Panc1 (cell line): ENCODE results near the gene ECHDC3. TPM values are rescaled to one million over a fixed set of nuclear protein-coding genes. Genes with fewer than 3 reads are reported as not detected.

Experiments
- ATAC-seq: fragments of 200-7000 bp; cut with Tn5 transposase; 2 replicates; pipeline ENCODE4 v1.9.1; 2020; ENCODE audit warnings: mild to moderate bottlenecking, moderate library complexity
- BruUV-seq: library from RNA; stranded (reverse); fragments of 400-500 nt; replicated peaks from 2 replicates; lab custom pipeline; 2021; lab: Mats Ljungman, UMichigan
- CTCF ChIA-PET: fragments of 300-600 bp; sonication (Branson Sonifier 250); formaldehyde crosslinking; loops from one replicate; lab custom pipeline; 2022; ENCODE audit warnings: antibody characterized with exemption; lab: Charles Lee
- POLR2A ChIA-PET: fragments of 300-600 bp; sonication (Branson Sonifier 250); formaldehyde crosslinking; loops from one replicate; lab custom pipeline; 2022; ENCODE audit warnings: antibody characterized with exemption; lab: Charles Lee
- DNase-seq: peaks from one replicate; pipeline ENCODE4 v3.0.0-alpha.2; 2010; ENCODE audit warnings: low read depth, low spot score
- H3K27ac ChIP-seq: 2 replicates; pipeline ENCODE4 v1.5.1; 2011; ENCODE audit warnings: mild to moderate bottlenecking, low read length, inconsistent platforms
- H3K27me3 ChIP-seq: fragments of 200-500 bp; sonication (Bioruptor generic); 2 replicates; pipeline ENCODE4 v1.6.0; 2014; ENCODE audit warnings: low read length, inconsistent platforms; ENCODE audit not compliant: control insufficient read depth, insufficient read depth
- H3K36me3 ChIP-seq: fragments of 200-500 bp; sonication (Bioruptor generic); 2 replicates; pipeline ENCODE4 v1.5.1; 2014; ENCODE audit warnings: inconsistent platforms, mild to moderate bottlenecking, low read length, moderate library complexity; ENCODE audit not compliant: control insufficient read depth, insufficient read depth
- H3K4me1 ChIP-seq: 2 replicates; pipeline ENCODE4 v1.5.1; 2011; ENCODE audit warnings: inconsistent platforms, mild to moderate bottlenecking, low read length, moderate library complexity; ENCODE audit not compliant: control insufficient read depth, insufficient read depth
- H3K4me3 ChIP-seq, 2 experiments: 2 replicates each; pipeline ENCODE4 v1.5.1; 2011 to 2012; ENCODE audit warnings: low read depth in 2 of 2, low read length in 2 of 2, mild to moderate bottlenecking in 2 of 2, inconsistent platforms in 1 of 2, moderate library complexity in 1 of 2
- H3K9me3 ChIP-seq: fragments of 200-500 bp; sonication (Bioruptor generic); 2 replicates; pipeline ENCODE4 v1.5.1; 2014; ENCODE audit warnings: low read depth, mild to moderate bottlenecking, inconsistent platforms, low read length, moderate library complexity; ENCODE audit not compliant: control insufficient read depth, insufficient read depth
- POLR2AphosphoS5 ChIP-seq: IDR thresholded peaks from 2 replicates; pipeline ENCODE4 v1.6.1; 2012; ENCODE audit warnings: mild to moderate bottlenecking, low read depth, low read length, moderate library complexity
- SIN3A ChIP-seq: IDR thresholded peaks from 2 replicates; pipeline ENCODE4 v1.6.1; 2012; ENCODE audit warnings: low read depth, mild to moderate bottlenecking, low read length, moderate library complexity, borderline replicate concordance; ENCODE audit not compliant: insufficient read depth
- TCF7L2 ChIP-seq: IDR thresholded peaks from 2 replicates; pipeline ENCODE4 v1.6.1; 2011; ENCODE audit warnings: mild to moderate bottlenecking, low read depth, low read length, inconsistent platforms
- in situ Hi-C: cut with HindIII; loops from 2 replicates; pipeline ENCODE4 v1.10.0; 2016; ENCODE audit warnings: low sequenced_read_pairs, low pct_unique_long_range_greater_than_20kb
- intact Hi-C: fragments of 100-400 bp; cut with micrococcal nuclease; formaldehyde crosslinking; loops from one replicate; pipeline ENCODE4 v1.10.0; 2022; ENCODE audit not compliant: unreplicated experiment
- total RNA-seq: library from RNA; stranded (reverse); gene quantifications from one replicate; pipeline ENCODE4 v1.2.1, GENCODE V29; 2021; ENCODE audit not compliant: unreplicated experiment
- TF ChIP-seq, protein P1 (sequence below): fragments of 450-650 bp; IDR thresholded peaks from 2 replicates; pipeline ENCODE4 v1.5.1; 2017; ENCODE audit warnings: mild to moderate bottlenecking
- TF ChIP-seq, protein P2 (sequence below), 2 experiments: IDR thresholded peaks; 2 replicates each; pipeline ENCODE4 v1.6.1; 2011 to 2012; ENCODE audit warnings: low read depth in 2 of 2, control low read depth in 1 of 2, low read length in 1 of 2, mild to moderate bottlenecking in 1 of 2, moderate library complexity in 1 of 2; ENCODE audit not compliant: insufficient read depth in 1 of 2

ECHDC3 gene
- total RNA-seq, 1 experiment from 2014 or later: 5.8 TPM

DNA sequence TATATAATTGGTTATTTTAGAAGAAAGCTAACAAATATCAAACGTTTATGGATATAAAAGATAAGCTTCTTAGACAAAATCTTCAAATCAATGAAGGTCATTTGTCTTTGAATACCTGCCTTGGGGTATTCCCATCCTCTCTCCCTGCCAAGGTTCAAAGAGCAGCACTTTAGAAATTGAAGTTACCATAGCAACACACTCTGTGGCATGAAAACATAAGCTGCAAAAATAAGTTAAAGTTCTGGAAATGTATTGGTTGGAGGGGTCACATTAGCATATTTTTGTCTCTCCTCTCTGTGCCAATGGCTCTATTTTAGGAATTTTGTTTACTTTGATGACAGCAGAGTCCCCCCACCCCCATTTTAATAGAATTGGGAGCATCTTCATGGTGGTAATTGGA is 12.0 kb downstream of the ECHDC3 start:
- ATAC-seq (no peak), DNase-seq (no peak)
- Histone ChIP-seq H3K27ac (no peak overlapping the region), H3K4me3 (no peak overlapping the region), H3K27me3 (no peaks in the 10 kb centered on the region), H3K9me3 (no peaks in the 10 kb centered on the region), H3K4me1 (no peaks in the 10 kb centered on the region), H3K36me3 (no peaks in the 10 kb centered on the region; the same call in 1 of the 2 replicates)
- in situ Hi-C loops: no loop called here
- ChIA-PET POLR2A (interaction anchor here (0.5 kb wide), 1 partner anchor 16 kb away, joined by 3 read pairs; no protein-coding TSS in a partner anchor), CTCF (no interaction called here)
- TF ChIP-seq POLR2AphosphoS5: no peak
- TF ChIP-seq, protein P1, sequence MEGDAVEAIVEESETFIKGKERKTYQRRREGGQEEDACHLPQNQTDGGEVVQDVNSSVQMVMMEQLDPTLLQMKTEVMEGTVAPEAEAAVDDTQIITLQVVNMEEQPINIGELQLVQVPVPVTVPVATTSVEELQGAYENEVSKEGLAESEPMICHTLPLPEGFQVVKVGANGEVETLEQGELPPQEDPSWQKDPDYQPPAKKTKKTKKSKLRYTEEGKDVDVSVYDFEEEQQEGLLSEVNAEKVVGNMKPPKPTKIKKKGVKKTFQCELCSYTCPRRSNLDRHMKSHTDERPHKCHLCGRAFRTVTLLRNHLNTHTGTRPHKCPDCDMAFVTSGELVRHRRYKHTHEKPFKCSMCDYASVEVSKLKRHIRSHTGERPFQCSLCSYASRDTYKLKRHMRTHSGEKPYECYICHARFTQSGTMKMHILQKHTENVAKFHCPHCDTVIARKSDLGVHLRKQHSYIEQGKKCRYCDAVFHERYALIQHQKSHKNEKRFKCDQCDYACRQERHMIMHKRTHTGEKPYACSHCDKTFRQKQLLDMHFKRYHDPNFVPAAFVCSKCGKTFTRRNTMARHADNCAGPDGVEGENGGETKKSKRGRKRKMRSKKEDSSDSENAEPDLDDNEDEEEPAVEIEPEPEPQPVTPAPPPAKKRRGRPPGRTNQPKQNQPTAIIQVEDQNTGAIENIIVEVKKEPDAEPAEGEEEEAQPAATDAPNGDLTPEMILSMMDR: no peak
- no peak for TF ChIP-seq TCF7L2
- TF ChIP-seq, protein P2, sequence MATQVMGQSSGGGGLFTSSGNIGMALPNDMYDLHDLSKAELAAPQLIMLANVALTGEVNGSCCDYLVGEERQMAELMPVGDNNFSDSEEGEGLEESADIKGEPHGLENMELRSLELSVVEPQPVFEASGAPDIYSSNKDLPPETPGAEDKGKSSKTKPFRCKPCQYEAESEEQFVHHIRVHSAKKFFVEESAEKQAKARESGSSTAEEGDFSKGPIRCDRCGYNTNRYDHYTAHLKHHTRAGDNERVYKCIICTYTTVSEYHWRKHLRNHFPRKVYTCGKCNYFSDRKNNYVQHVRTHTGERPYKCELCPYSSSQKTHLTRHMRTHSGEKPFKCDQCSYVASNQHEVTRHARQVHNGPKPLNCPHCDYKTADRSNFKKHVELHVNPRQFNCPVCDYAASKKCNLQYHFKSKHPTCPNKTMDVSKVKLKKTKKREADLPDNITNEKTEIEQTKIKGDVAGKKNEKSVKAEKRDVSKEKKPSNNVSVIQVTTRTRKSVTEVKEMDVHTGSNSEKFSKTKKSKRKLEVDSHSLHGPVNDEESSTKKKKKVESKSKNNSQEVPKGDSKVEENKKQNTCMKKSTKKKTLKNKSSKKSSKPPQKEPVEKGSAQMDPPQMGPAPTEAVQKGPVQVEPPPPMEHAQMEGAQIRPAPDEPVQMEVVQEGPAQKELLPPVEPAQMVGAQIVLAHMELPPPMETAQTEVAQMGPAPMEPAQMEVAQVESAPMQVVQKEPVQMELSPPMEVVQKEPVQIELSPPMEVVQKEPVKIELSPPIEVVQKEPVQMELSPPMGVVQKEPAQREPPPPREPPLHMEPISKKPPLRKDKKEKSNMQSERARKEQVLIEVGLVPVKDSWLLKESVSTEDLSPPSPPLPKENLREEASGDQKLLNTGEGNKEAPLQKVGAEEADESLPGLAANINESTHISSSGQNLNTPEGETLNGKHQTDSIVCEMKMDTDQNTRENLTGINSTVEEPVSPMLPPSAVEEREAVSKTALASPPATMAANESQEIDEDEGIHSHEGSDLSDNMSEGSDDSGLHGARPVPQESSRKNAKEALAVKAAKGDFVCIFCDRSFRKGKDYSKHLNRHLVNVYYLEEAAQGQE (IDR thresholded peaks at IDR 0.05; ENCODE audit: insufficient read depth in 1 of 2, low read depth in 2 of 2, low read length in 1 of 2): no peak
- TF ChIP-seq SIN3A: no peak
- intact Hi-C loops: no loop called here
- BruUV-seq: no TSS peak

DNA sequence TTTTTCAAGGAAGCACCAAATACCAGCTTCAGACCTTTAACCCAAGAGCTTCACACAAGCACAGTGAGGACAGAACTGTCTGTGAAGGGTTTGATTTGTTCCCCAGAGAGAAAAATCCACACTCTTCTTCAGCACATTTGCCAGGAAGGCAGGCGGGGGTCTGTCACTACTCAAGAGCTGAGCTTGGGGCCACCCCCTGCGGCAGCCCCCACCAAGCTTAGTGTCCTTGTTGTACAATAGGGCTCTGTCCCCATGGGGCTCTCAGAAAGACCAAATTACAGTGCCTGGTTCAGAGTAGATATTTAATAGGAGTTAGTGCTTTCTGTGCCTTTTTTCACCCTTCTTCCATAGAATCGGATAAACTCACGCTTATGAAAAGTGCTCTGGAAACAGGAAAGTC is 12.4 kb downstream of the ECHDC3 start:
- no peaks in the 10 kb centered on the region for H3K27me3 ChIP-seq
- TF ChIP-seq TCF7L2 (no peak), SIN3A (no peak)
- TF ChIP-seq, protein P2 (IDR thresholded peaks at IDR 0.05; ENCODE audit: insufficient read depth in 1 of 2, low read depth in 2 of 2, low read length in 1 of 2): no peak
- TF ChIP-seq, protein P1: no peak
- BruUV-seq: no TSS peak
- DNase-seq: no peak
- in situ Hi-C loops: no loop called here
- ChIA-PET POLR2A (interaction anchor here (0.5 to 0.7 kb wide), 2 partner anchors 16 to 229 kb away, joined by 3 to 17 read pairs; no protein-coding TSS in a partner anchor), CTCF (interaction anchor here (0.7 kb wide), 1 partner anchor 312 kb away, joined by 7 read pairs; no protein-coding TSS in a partner anchor)
- H3K9me3 ChIP-seq: no peaks in the 10 kb centered on the region
- no peaks in the 10 kb centered on the region; the same call in 1 of the 2 replicates for H3K36me3 ChIP-seq
- H3K4me1 ChIP-seq: no peaks in the 10 kb centered on the region
- intact Hi-C loops: no loop called here
- H3K27ac ChIP-seq: no peak overlapping the region
- no peak for ATAC-seq
- no peak overlapping the region for H3K4me3 ChIP-seq
